ENCODE results near the gene PCDHA4.
"Not testable (repeated sequence)": the region's sequence is repeated elsewhere in the genome, so short reads cannot be mapped to it uniquely, and the experiment has no call there.

PCDHA4 gene

GRCh38 chr5:140821375-140822280 lies 14.8 kb downstream of the PCDHA4 start, which contains the start of gene PCDHA5:
TSS of gene PCDHA5 (plus strand) at chr5:140821613.
- no peak for DNase-seq (ENCODE audit: low read depth, low spot score)

DNA sequence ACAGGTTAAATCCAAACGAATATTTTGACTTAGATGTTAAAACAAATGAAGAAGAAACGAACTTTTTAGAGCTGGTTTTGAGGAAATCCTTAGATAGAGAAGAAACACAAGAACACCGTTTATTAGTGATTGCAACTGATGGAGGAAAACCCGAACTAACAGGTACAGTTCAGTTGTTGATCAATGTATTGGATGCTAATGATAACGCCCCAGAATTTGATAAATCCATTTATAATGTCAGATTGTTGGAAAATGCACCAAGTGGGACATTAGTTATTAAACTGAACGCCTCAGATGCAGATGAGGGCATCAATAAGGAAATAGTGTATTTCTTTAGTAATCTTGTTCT lies 15.4 kb downstream of the PCDHA4 start:
- DNase-seq (ENCODE audit: low read depth, low spot score), result no peak

GRCh38 chr5:140822969-140823368 lies 16.1 kb downstream of the PCDHA4 start:
- DNase-seq (ENCODE audit: low read depth, low spot score), result not testable (repeated sequence)

- DNase-seq (ENCODE audit: low read depth, low spot score), result no peak
Measured at GRCh38 chr5:140823475-140823874, 16.6 kb downstream of the PCDHA4 start.

DNA sequence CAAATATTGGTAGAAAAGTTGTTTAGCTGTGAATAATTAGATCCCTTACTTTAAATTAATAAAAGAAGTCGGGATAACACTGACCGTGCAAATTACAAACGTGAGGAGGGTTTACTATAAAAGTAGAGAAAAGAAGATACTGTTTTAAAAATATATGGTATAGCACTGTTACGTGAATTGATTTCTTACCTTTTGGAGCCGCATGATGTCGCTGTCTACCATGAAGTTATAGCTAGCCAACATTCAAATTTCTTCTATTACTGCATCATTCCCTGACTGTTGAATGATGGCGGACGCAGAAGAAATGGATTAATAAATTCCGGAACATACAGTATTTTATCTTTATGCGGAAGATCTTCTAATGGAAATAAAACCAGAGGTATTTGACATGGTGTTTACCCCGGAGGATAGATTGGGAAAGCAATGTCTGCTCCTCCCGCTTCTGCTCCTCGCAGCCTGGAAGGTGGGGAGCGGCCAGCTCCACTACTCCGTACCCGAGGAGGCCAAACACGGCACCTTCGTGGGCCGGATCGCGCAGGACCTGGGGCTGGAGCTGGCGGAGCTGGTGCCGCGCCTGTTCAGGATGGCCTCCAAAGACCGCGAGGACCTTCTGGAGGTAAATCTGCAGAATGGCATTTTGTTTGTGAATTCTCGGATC lies 21.0 kb downstream of the PCDHA4 start, which contains the start of gene PCDHA6:
Gene PCDHA6, plus strand, starts transcription at position 257 of the 658 bp plus-strand sequence. Its CDS starts 132 bp downstream, at position 389.
- no peak for DNase-seq (ENCODE audit: low read depth, low spot score)

DNA sequence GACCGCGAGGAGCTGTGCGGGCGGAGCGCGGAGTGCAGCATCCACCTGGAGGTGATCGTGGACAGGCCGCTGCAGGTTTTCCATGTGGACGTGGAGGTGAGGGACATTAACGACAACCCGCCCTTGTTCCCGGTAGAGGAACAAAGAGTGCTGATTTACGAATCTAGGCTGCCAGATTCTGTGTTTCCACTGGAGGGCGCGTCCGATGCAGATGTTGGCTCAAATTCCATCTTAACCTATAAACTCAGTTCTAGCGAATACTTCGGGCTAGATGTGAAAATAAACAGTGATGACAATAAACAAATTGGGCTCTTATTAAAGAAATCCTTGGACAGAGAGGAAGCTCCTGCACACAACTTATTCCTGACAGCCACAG lies 21.5 kb downstream of the PCDHA4 start:
- DNase-seq (ENCODE audit: low read depth, low spot score), result no peak

GRCh38 chr5:140829511-140830501 lies 22.9 kb downstream of the PCDHA4 start:
- not testable (repeated sequence) for DNase-seq (ENCODE audit: low read depth, low spot score)

- no peak for DNase-seq (ENCODE audit: low read depth, low spot score)
Measured at GRCh38 chr5:140833993-140834392, 27.1 kb downstream of the PCDHA4 start, which contains the start of gene PCDHA7. TSS of gene PCDHA7 (plus strand) at chr5:140834269. CDS start at chr5:140834384, 115 bp downstream.

DNA sequence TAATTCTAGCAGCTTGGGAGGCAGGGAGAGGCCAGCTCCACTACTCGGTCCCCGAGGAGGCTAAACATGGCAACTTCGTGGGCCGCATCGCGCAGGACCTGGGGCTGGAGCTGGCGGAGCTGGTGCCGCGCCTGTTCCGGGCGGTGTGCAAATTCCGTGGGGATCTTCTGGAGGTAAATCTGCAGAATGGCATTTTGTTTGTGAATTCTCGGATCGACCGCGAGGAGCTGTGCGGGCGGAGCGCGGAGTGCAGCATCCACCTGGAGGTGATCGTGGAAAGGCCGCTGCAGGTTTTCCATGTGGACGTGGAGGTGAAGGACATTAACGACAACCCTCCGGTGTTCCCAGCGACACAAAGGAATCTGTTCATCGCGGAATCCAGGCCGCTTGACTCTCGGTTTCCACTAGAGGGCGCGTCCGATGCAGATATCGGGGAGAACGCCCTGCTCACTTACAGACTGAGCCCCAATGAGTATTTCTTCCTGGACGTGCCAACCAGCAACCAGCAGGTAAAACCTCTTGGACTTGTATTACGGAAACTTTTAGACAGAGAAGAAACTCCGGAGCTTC lies 27.7 kb downstream of the PCDHA4 start:
- not testable (repeated sequence) for DNase-seq (ENCODE audit: low read depth, low spot score)

DNA sequence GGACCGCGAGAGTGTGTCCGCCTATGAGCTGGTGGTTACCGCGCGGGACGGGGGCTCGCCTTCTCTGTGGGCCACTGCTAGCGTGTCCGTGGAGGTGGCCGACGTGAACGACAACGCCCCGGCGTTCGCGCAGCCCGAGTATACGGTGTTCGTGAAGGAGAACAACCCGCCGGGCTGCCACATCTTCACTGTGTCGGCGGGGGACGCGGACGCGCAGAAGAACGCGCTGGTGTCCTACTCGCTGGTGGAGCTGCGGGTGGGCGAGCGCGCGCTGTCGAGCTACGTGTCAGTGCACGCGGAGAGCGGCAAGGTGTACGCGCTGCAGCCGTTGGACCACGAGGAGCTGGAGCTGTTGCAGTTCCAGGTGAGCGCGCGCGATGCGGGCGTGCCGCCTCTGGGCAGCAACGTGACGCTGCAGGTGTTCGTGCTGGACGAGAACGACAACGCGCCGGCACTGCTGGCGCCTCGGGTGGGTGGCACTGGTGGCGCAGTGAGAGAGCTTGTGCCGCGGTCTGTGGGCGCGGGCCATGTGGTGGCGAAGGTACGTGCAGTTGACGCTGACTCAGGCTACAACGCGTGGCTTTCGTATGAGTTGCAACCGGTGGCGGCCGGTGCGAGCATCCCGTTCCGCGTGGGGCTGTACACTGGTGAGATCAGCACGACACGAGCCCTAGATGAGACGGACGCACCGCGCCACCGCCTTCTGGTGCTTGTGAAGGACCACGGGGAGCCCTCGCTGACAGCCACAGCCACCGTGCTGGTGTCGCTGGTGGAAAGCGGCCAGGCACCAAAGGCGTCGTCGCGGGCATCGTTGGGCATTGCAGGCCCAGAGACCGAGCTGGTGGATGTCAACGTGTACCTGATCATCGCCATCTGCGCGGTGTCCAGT lies 29.0 kb downstream of the PCDHA4 start:
- DNase-seq (ENCODE audit: low read depth, low spot score), result no peak

- no peak for DNase-seq (ENCODE audit: low read depth, low spot score)
Measured at GRCh38 chr5:140840978-140841962, 34.4 kb downstream of the PCDHA4 start, which contains the start of gene PCDHA8. TSS of gene PCDHA8 (plus strand) at chr5:140841187. CDS start at chr5:140841322, 135 bp downstream.

DNA sequence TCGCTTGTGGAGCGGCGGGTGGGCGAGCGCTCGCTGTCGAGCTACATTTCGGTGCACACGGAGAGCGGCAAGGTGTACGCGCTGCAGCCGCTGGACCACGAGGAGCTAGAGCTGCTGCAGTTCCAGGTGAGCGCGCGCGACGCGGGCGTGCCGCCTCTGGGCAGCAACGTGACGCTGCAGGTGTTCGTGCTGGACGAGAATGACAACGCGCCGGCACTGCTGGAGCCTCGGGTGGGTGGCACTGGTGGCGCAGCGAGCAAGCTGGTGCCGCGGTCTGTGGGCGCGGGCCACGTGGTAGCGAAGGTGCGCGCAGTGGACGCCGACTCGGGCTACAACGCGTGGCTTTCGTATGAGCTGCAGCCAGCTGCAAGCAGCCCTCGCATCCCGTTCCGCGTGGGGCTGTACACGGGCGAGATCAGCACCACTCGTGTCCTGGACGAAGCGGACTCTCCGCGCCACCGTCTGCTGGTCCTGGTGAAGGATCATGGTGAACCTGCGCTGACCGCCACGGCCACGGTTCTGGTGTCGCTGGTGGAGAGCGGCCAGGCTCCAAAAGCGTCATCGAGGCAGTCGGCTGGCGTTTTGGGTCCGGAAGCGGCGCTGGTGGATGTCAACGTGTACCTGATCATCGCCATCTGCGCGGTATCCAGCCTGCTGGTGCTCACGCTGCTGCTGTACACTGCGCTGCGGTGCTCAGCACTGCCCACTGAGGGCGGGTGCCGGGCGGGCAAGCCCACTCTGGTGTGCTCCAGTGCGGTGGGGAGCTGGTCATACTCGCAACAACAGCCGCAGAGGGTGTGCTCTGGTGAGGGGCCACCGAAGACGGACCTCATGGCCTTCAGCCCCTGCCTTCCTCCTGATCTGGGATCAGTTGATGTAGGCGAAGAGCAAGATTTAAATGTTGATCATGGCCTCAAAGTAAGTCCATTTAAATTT lies 36.2 kb downstream of the PCDHA4 start:
- no peak for DNase-seq (ENCODE audit: low read depth, low spot score)

GRCh38 chr5:140848139-140849102 lies 41.6 kb downstream of the PCDHA4 start, which contains the start of gene PCDHA9:
TSS of gene PCDHA9 (plus strand) at chr5:140848382. CDS start at chr5:140848496, 114 bp downstream.
- not testable (repeated sequence) for DNase-seq (ENCODE audit: low read depth, low spot score)

DNA sequence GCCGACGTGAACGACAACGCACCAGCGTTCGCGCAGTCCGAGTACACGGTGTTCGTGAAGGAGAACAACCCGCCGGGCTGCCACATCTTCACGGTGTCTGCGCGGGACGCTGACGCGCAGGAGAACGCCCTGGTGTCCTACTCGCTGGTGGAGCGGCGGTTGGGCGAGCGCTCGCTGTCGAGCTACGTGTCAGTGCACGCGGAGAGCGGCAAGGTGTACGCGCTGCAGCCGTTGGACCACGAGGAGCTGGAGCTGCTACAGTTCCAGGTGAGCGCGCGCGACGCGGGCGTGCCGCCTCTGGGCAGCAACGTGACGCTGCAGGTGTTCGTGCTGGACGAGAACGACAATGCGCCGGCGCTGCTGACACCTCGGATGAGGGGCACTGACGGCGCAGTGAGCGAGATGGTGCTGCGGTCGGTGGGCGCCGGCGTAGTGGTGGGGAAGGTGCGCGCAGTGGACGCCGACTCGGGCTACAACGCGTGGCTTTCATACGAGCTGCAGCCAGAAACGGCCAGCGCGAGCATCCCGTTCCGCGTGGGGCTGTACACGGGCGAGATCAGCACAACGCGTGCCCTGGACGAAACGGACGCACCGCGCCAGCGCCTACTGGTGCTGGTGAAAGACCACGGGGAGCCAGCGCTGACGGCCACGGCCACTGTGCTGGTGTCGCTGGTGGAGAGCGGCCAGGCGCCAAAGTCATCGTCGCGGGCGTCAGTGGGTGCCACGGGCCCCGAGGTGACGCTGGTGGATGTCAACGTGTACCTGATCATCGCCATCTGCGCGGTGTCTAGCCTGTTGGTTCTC lies 43.2 kb downstream of the PCDHA4 start:
- not testable (repeated sequence) for DNase-seq (ENCODE audit: low read depth, low spot score)

Measured in smooth muscle cell of the brain vasculature (primary cell).